ENCODE measurements around the gene IDI2. TPM values are rescaled to one million over a fixed set of nuclear protein-coding genes. Genes with fewer than 3 reads are reported as not detected.

Gene IDI2
- polyA plus RNA-seq, 1 donor (not counting 4 experiments of a cell fraction or from before 2014, with no cell fraction given): not detected

DNA sequence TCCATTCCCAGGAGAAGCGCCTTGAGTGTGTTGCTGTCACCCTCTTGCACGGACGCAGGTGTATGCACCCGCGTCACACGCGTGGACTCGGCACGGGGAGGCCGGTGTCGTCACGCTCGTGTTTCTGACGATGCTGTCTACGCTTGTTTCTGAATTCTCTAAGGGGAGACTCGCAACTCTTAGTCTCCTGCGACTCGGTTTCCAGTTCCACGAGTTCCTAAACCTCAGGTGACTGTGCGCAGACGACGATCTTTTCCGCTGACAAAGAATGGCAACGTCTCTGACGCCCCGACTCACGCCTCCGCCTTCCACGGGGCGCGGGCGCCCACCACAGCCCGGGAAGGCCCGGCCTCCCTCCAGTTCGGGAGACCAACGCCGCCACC is 22.7 kb upstream of the IDI2 start:
- dilution Hi-C loops (cut with MboI; ENCODE audit: extremely low pct_ligation_motif_present, low sequenced_read_pairs): no loop called here
- Histone ChIP-seq H3K9ac (ENCODE audit: control insufficient read depth, extremely low read depth, insufficient read depth, low read length) (peak overlapping the region; percentile 93), H3K4me2 (ENCODE audit: control insufficient read depth, extremely low read depth, insufficient read depth, low read depth, low read length) (peak overlapping the region; percentile 87), H4K20me1 (ENCODE audit: control insufficient read depth, extremely low read depth, insufficient read depth, low read length) (peaks cover 30% of the 10 kb centered on the region), H3K27ac (ENCODE audit: control insufficient read depth, insufficient read depth, low read length) (peak overlapping the region; percentile 95), H3K79me2 (ENCODE audit: control insufficient read depth, insufficient read depth, low read length) (peaks cover 76% of the 10 kb centered on the region), H3K9me3 (ENCODE audit: control insufficient read depth, low read depth, low read length) (no peaks in the 10 kb centered on the region), H3K27me3 (ENCODE audit: control insufficient read depth, extremely low read depth, insufficient read depth, low read length) (no peaks in the 10 kb centered on the region), H3K9me1 (ENCODE audit: control insufficient read depth, extremely low read depth, insufficient read depth, low read length) (no peaks in the 10 kb centered on the region), H3K4me1 (ENCODE audit: control insufficient read depth, extremely low read depth, insufficient read depth, low read length) (peaks cover 34% of the 10 kb centered on the region), H3K4me3 (ENCODE audit: control insufficient read depth in 2 of 3, extremely low read depth in 1 of 3, insufficient read depth in 2 of 3, low read depth in 1 of 3, low read length in 3 of 3) (peak overlapping the region; percentile 91 to 95 (median 94)), H2AFZ (ENCODE audit: control insufficient read depth, low read length) (no peak overlapping the region), H3K36me3 (ENCODE audit: control insufficient read depth in 2 of 2, extremely low read depth in 1 of 2, insufficient read depth in 2 of 2, low read length in 2 of 2) (peaks cover 14 to 21% of the 10 kb centered on the region in 2 experiments)
- DNase-seq (ENCODE audit: low read depth, low spot score): no peak
- TF ChIP-seq, protein P1, sequence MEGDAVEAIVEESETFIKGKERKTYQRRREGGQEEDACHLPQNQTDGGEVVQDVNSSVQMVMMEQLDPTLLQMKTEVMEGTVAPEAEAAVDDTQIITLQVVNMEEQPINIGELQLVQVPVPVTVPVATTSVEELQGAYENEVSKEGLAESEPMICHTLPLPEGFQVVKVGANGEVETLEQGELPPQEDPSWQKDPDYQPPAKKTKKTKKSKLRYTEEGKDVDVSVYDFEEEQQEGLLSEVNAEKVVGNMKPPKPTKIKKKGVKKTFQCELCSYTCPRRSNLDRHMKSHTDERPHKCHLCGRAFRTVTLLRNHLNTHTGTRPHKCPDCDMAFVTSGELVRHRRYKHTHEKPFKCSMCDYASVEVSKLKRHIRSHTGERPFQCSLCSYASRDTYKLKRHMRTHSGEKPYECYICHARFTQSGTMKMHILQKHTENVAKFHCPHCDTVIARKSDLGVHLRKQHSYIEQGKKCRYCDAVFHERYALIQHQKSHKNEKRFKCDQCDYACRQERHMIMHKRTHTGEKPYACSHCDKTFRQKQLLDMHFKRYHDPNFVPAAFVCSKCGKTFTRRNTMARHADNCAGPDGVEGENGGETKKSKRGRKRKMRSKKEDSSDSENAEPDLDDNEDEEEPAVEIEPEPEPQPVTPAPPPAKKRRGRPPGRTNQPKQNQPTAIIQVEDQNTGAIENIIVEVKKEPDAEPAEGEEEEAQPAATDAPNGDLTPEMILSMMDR (optimal IDR thresholded peaks at IDR 0.05 in 1 of 3, IDR thresholded peaks at IDR 0.05 in 1 of 3, conservative IDR thresholded peaks at IDR 0.05 in 1 of 3; ENCODE audit: extremely low read depth in 1 of 3, insufficient read depth in 2 of 3, low read length in 3 of 3): no peak
- no peak for TF ChIP-seq EZH2 (IDR thresholded peaks at IDR 0.05; ENCODE audit: low read length)
- no peak for FAIRE-seq

- no peak for FAIRE-seq
- DNase-seq (ENCODE audit: low read depth, low spot score): no peak
- Histone ChIP-seq H2AFZ (ENCODE audit: control insufficient read depth, low read length) (no peak overlapping the region), H3K9ac (ENCODE audit: control insufficient read depth, extremely low read depth, insufficient read depth, low read length) (peak overlapping the region; percentile 93), H3K36me3 (ENCODE audit: control insufficient read depth in 2 of 2, extremely low read depth in 1 of 2, insufficient read depth in 2 of 2, low read length in 2 of 2) (peaks cover 16 to 23% of the 10 kb centered on the region in 2 experiments), H3K27ac (ENCODE audit: control insufficient read depth, insufficient read depth, low read length) (peak overlapping the region; percentile 95), H3K4me1 (ENCODE audit: control insufficient read depth, extremely low read depth, insufficient read depth, low read length) (peaks cover 34% of the 10 kb centered on the region), H3K9me3 (ENCODE audit: control insufficient read depth, low read depth, low read length) (no peaks in the 10 kb centered on the region), H3K9me1 (ENCODE audit: control insufficient read depth, extremely low read depth, insufficient read depth, low read length) (no peaks in the 10 kb centered on the region), H3K79me2 (ENCODE audit: control insufficient read depth, insufficient read depth, low read length) (peaks cover 73% of the 10 kb centered on the region), H3K4me2 (ENCODE audit: control insufficient read depth, extremely low read depth, insufficient read depth, low read depth, low read length) (peak overlapping the region; percentile 87), H4K20me1 (ENCODE audit: control insufficient read depth, extremely low read depth, insufficient read depth, low read length) (peaks cover 30% of the 10 kb centered on the region), H3K27me3 (ENCODE audit: control insufficient read depth, extremely low read depth, insufficient read depth, low read length) (no peaks in the 10 kb centered on the region), H3K4me3 (ENCODE audit: control insufficient read depth in 2 of 3, extremely low read depth in 1 of 3, insufficient read depth in 2 of 3, low read depth in 1 of 3, low read length in 3 of 3) (peak overlapping the region; percentile 91 to 95 (median 94))
- dilution Hi-C loops (cut with MboI; ENCODE audit: extremely low pct_ligation_motif_present, low sequenced_read_pairs): no loop called here
- no peak for TF ChIP-seq EZH2 (IDR thresholded peaks at IDR 0.05; ENCODE audit: low read length)
- TF ChIP-seq, protein P1 (optimal IDR thresholded peaks at IDR 0.05 in 1 of 3, IDR thresholded peaks at IDR 0.05 in 1 of 3, conservative IDR thresholded peaks at IDR 0.05 in 1 of 3; ENCODE audit: extremely low read depth in 1 of 3, insufficient read depth in 2 of 3, low read length in 3 of 3): no peak
These were observed 22.3 kb upstream of the IDI2 start for GRCh38 chr10:1047937-1048336.
